A673 (cell line): Measurements from ENCODE around the gene PCARE. TPM values are rescaled to one million over a fixed set of nuclear protein-coding genes. Genes with fewer than 3 reads are reported as not detected.

Experiments
- BruUV-seq: library from RNA; stranded (reverse); fragments of 400-500 nt; replicated peaks from 2 replicates; lab custom pipeline; 2021; lab: Mats Ljungman, UMichigan
- CTCF ChIA-PET: fragments of 300-600 bp; sonication (Branson Sonifier 250); formaldehyde crosslinking; loops from one replicate; lab custom pipeline; 2022; ENCODE audit warnings: antibody characterized with exemption; lab: Charles Lee
- POLR2A ChIA-PET: fragments of 300-600 bp; sonication (Branson Sonifier 250); formaldehyde crosslinking; loops from one replicate; lab custom pipeline; 2022; ENCODE audit warnings: antibody characterized with exemption; ENCODE audit not compliant: low non-redundant PET; lab: Charles Lee
- DNase-seq: peaks from one replicate; pipeline ENCODE4 v3.0.0-alpha.2; 2015; ENCODE audit warnings: low spot score
- H3K27ac ChIP-seq: fragments of 200-600 bp; sonication (generic); 2 replicates; pipeline ENCODE4 v1.5.1; 2016; ENCODE audit warnings: mixed run types, low read depth, mild to moderate bottlenecking, mixed read lengths, antibody characterized with exemption, low read length; ENCODE audit not compliant: poor library complexity, severe bottlenecking
- H3K27me3 ChIP-seq: fragments of 200-600 bp; sonication (generic); replicated peaks from 2 replicates; pipeline ENCODE4 v1.6.1; 2017; ENCODE audit warnings: mixed run types, low read depth, mild to moderate bottlenecking, mixed read lengths, antibody characterized with exemption, low read length; ENCODE audit not compliant: insufficient read depth, poor library complexity
- H3K36me3 ChIP-seq: fragments of 200-600 bp; sonication (generic); 2 replicates; pipeline ENCODE4 v1.6.1; 2016; ENCODE audit warnings: mixed run types, mild to moderate bottlenecking, mixed read lengths, antibody characterized with exemption, low read length; ENCODE audit not compliant: insufficient read depth, poor library complexity, severe bottlenecking
- H3K4me1 ChIP-seq: fragments of 200-600 bp; sonication (generic); 2 replicates; pipeline ENCODE4 v1.6.1; 2017; ENCODE audit warnings: mixed run types, mild to moderate bottlenecking, mixed read lengths, antibody characterized with exemption, low read length; ENCODE audit not compliant: insufficient read depth, poor library complexity, severe bottlenecking
- H3K4me3 ChIP-seq: fragments of 200-600 bp; sonication (generic); 2 replicates; pipeline ENCODE4 v1.5.1; 2016; ENCODE audit warnings: low read depth, mixed run types, mild to moderate bottlenecking, mixed read lengths, low read length; ENCODE audit not compliant: poor library complexity, severe bottlenecking
- H3K9me3 ChIP-seq: fragments of 200-600 bp; sonication (generic); 2 replicates; pipeline ENCODE4 v1.6.1; 2016; ENCODE audit warnings: mixed run types, low read depth, mild to moderate bottlenecking, mixed read lengths, antibody characterized with exemption, low read length; ENCODE audit not compliant: poor library complexity, severe bottlenecking
- EZH2 ChIP-seq: fragments of 200-600 bp; sonication (generic); IDR thresholded peaks from 2 replicates; pipeline ENCODE4 v1.6.1; 2017; ENCODE audit warnings: borderline replicate concordance, low read depth, mild to moderate bottlenecking, mixed read lengths, antibody characterized with exemption, low read length; ENCODE audit not compliant: poor library complexity, severe bottlenecking
- intact Hi-C: fragments of 100-400 bp; cut with micrococcal nuclease; formaldehyde crosslinking; loops from one replicate; pipeline ENCODE4 v1.10.0; 2022; ENCODE audit not compliant: unreplicated experiment
- total RNA-seq: library from RNA; stranded (reverse); gene quantifications from 2 replicates; pipeline ENCODE4 v1.2.3, GENCODE V29; 2021
- TF ChIP-seq, protein P1 (sequence below): fragments of 300-800, 200-600 bp; sonication (generic); conservative IDR thresholded peaks from 2 replicates; pipeline ENCODE4 v1.5.1; 2017; ENCODE audit warnings: low read depth, mild to moderate bottlenecking, antibody characterized with exemption, low read length, moderate library complexity, mixed read lengths

Gene PCARE
- total RNA-seq, 1 experiment from 2014 or later, result not detected

DNA sequence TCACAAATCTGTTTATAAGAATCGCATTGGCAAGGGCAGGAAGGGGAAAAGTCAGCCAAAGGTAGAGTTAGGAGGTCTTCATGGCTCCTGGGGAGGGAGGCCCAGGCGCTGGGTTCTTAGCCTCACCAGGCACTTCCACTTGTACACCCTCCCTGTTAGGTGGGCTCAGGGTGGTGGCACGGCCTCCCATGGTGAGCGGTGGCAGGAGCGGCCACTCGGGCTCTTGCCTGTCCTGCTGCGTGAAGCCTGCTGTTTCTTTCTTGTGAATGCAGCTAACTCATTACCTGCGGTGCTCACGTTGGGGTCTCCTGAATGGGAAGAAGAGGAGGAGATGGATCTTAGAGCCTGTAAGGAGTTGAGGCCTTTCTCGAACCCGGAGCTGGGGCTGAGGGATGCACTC lies 52.4 kb downstream of the PCARE start:
- no TSS peak for BruUV-seq
- H3K9me3 ChIP-seq, result no peaks in the 10 kb centered on the region
- ChIA-PET CTCF (no interaction called here), POLR2A (no interaction called here)
- no peak for DNase-seq
- TF ChIP-seq EZH2, result no peak
- TF ChIP-seq, protein P1, sequence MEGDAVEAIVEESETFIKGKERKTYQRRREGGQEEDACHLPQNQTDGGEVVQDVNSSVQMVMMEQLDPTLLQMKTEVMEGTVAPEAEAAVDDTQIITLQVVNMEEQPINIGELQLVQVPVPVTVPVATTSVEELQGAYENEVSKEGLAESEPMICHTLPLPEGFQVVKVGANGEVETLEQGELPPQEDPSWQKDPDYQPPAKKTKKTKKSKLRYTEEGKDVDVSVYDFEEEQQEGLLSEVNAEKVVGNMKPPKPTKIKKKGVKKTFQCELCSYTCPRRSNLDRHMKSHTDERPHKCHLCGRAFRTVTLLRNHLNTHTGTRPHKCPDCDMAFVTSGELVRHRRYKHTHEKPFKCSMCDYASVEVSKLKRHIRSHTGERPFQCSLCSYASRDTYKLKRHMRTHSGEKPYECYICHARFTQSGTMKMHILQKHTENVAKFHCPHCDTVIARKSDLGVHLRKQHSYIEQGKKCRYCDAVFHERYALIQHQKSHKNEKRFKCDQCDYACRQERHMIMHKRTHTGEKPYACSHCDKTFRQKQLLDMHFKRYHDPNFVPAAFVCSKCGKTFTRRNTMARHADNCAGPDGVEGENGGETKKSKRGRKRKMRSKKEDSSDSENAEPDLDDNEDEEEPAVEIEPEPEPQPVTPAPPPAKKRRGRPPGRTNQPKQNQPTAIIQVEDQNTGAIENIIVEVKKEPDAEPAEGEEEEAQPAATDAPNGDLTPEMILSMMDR, result no peak
- H3K27ac ChIP-seq, result no peak overlapping the region
- no peak overlapping the region for H3K4me3 ChIP-seq
- H3K27me3 ChIP-seq, result no peaks in the 10 kb centered on the region
- no peaks in the 10 kb centered on the region for H3K36me3 ChIP-seq
- peaks cover under 1% of the 10 kb centered on the region for H3K4me1 ChIP-seq
- intact Hi-C loops, result no loop called here

DNA sequence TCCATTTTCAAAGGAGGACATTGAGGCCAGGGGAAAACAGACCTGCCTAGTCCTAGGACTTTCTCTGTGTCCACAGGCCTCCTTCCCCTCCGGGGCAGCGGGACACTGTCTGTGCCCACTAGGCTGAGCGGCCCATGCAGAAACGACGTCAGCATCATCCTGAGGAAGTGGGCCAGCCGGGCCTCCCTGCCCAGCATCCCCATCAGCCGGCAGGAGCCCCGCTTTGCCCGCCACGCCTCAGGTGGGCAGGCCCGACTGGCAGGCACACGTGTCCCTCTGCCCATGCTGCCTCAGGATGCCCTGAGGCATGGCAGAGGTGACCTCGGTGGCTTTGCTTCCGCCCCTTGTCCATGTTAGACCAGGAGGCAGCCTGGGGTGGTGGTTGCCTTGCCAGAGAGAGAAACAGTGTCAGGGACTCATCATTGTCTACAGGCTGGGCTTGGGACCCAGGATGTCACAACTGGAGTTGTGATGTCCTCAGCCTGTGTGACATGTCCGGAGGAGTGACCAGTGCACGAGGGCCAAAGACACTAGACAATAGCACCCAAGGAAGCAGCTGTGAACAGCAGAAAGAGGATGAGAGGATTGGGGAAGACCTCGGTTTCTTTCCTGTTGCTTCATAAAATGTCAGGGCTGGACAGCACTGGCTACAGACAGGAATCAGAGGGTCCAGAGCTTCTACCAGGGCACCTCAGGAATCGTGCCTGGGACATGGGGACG lies 56.4 kb downstream of the PCARE start:
- H3K4me3 ChIP-seq, result no peak overlapping the region
- no peak for TF ChIP-seq EZH2
- TF ChIP-seq, protein P1, result no peak
- POLR2A ChIA-PET, result no interaction called here
- CTCF ChIA-PET, result no interaction called here
- no peak for DNase-seq
- H3K9me3 ChIP-seq, result no peaks in the 10 kb centered on the region
- H3K27ac ChIP-seq, result no peak overlapping the region
- no peaks in the 10 kb centered on the region for H3K27me3 ChIP-seq
- no peaks in the 10 kb centered on the region for H3K36me3 ChIP-seq
- peaks cover 7% of the 10 kb centered on the region for H3K4me1 ChIP-seq
- intact Hi-C loops, result no loop called here
- BruUV-seq, result no TSS peak

DNA sequence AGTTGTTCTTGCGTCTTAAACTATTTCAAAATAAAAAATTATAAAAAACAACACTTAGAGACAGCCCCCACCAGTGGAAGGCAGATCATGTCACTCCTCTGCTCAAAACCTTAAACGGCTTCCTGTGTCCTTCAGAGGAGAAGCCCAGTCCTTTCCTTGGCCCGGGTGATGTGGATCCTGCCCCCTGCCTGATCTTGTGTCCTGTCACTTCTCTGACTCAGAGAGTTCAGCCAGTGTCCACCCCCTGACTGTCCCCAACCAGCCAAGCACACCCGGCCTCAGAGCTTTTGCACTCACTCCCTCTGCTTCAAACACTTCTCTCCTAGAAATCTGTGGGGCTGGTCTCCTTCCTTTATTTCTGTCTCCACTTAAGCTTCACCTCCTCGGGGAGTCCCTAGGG lies 57.8 kb downstream of the PCARE start:
- intact Hi-C loops, result no loop called here
- ChIA-PET CTCF (interaction anchor here (0.5 kb wide), 1 partner anchor 20 kb away, joined by 7 read pairs; no protein-coding TSS in a partner anchor), POLR2A (no interaction called here)
- Histone ChIP-seq H3K4me3 (no peak overlapping the region), H3K36me3 (no peaks in the 10 kb centered on the region), H3K9me3 (no peaks in the 10 kb centered on the region), H3K27ac (no peak overlapping the region), H3K27me3 (no peaks in the 10 kb centered on the region), H3K4me1 (peaks cover 7% of the 10 kb centered on the region)
- BruUV-seq, result no TSS peak
- TF ChIP-seq, protein P1, result no peak
- no peak for TF ChIP-seq EZH2
- DNase-seq, result peak; percentile 17
